GM18508 (cell line): ENCODE results near the gene TOM1L1.

Experiments used
- ATAC-seq: cut with Tn5 transposase; IDR thresholded peaks from one replicate; pipeline ENCODE4 v1.9.1; 2021; ENCODE audit warnings: moderate number of reproducible peaks; ENCODE audit not compliant: insufficient read depth, unreplicated experiment

The TOM1L1 gene

DNA sequence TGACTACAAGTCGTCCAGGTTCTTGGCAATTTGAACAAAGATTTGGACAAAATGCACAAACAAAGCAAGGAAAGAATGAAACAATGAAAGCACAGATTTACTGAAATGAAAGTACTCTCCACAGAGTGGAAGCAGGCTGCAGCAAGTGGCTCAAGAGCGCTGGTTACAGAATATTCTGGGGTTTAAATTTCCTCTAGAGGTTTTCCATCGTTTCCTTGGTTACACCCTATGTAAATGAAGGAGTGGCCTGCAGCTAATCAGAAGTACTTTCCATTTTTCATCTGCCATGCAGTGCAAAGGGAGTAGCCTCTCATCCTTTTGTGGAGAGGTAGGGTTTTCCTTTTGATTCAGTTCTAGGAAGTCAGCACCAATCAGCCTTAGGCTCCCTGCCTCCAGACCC, 79.7 kb downstream of the TOM1L1 start:
- no peak for ATAC-seq

DNA sequence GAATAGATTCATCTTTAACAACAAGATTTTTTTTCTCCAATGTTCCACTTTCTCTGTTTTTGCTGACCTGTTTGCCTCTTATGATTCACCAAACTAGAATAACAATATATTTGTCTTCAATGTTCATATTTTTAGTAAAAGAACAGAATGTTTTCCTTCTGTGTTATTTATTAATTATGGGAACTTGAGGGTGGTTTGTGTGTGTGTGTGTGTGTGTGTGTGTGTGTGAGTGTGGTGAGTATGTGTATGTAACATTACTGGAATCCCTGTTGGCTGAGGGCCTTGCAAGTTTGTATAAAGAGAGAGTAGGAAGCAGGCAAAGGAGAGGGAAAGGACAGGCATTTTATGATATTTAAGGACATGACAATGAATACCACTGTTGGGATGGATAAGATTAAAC, 81.7 kb downstream of the TOM1L1 start:
- ATAC-seq: no peak

DNA sequence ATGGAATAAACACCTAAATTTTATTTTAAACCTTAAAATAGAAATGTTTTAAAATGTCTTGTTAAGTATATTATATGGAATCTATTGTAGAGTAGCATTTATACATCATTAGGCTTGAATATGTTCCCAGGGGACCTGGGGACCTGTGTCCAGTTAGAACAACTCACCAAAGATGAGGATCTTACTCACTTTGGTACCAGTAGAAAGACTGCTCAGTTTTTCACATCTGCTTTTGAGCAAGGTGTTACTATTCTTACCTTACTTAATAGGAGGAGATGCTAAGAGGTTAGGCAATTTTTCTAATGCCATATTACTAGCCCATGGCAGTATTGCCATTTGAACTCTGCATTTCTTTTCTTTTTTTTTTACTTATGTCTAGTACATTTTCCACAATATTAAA, 82.6 kb downstream of the TOM1L1 start:
- no peak for ATAC-seq

DNA sequence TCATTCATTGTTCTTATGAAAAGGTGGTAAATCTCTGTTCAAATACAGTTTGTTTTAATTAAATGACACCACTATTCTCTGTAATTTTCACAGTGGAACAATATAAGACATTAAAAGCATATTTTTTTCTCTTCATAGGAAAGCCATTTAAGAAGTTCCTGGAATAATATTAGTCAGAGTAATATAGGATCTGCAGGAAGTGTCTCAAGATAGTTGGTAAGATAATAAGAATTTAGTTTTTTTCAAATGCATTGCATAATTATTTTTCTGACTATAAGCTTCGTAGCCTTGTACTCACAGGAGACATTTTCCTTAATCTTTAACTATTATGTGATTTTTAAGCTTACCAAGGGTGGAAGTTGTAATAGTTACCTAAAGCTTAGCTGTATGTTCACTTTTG, 84.8 kb downstream of the TOM1L1 start:
- ATAC-seq: no peak

DNA sequence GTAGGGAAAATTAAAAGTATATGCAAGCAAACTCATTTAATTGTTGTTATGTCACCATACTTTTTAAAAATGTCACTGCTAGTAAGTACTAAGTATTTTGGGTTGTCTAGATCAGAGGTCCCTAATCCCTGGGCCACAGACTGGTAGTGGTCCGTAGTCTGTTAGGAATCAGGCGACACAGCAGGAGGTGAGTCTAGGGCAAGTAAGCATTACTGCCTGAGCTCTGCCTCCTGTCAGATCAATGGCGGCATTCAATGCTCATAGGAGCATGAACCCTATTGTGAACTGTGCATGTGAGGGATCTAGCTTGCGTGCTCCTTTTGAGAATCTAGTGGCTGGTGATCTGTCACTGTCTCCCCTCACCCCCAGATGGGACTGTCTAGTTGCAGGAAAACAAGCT, 89.5 kb downstream of the TOM1L1 start:
- no peak for ATAC-seq

DNA sequence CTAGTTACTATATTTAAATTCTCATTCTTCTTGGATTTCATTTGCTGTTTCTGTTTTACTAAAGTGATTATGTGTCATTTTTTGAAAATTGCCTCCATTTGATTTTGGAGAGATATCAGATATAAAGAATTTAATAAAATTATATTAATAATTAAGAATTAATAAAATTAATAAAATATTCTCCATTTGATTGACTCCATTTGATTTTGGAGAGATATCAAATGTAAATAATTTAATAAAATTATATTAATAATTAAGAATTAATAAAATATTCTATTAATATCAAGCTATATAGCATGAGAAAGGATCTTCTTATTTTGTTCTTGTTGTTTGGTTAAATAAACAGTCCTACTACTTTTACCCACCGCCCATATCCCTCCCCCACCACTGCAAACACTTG, 90.9 kb downstream of the TOM1L1 start:
- no peak for ATAC-seq

DNA sequence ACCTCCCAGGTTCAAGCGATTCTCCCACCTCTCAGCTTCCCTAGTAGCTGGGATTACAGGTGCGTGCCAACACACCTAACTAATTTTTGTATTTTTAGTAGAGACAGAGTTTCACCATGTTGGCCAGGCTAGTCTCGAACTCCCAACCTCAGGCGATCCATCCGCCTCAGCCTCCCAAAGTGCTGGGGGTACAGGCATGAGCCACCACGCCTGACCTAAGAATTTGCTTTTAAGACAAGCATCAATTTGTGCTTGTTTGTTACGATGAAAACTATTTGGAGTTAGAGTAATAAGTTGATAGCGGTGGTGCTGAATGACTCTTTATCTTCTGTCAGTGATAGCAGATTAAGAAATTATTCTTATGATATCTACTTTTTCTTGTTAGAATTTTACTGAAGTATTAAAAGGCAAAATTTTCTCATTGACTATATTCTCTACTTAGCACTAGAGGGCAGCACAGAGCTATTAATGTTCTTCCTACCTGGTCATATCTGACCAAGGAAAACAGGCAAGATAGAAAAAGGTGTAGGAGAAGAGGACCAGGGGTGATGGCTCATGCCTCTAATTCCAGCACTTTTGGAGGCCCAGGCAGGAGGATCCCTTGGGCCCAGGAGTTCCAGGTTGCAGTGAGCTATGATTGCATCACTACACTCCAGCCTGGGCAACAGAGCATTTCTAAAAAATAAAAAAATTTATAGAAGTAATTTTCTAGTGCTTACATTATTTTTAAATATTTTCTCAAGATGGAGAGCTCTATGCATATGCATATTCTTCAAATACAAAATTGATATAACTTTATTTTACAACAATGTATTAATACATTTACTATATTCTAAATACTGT, 92.4 kb downstream of the TOM1L1 start:
- ATAC-seq: no peak

DNA sequence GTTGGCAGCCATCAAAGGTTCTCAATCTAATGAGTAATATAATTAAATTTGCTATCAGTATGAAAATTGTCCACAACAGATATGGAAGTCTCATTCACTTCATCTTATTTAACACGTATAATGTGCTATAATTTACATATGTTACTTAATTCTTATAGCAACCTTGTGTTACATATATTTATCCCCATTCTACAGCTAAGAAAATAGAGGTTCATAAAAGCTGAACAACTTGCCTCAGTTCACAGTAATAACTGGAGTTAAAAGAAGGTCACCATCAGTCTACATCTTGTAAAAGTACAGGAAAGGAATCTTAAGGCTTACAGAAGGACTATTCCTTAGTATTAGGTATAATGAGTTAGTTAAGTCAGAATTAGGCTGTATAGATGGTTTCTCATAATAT, 95.8 kb downstream of the TOM1L1 start:
- no peak for ATAC-seq

DNA sequence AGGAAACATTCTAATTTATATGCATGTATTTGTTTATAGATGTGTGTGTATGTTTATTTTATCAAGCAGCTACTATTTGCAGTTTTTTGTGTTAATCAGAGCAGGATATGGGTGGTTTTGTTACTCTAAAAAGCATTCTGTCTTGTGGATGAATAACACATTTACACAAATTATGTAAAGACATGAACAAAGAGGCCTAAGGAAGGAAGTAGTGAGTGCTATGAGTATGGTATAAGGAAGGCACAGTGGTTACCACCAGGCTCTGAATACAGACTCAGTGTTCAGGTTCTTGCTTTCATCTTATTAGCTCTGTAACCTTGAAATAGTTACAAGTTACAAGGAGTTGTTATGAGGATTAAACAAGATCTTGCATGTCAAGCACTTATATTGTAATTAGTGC, 101.8 kb downstream of the TOM1L1 start:
- ATAC-seq: no peak

DNA sequence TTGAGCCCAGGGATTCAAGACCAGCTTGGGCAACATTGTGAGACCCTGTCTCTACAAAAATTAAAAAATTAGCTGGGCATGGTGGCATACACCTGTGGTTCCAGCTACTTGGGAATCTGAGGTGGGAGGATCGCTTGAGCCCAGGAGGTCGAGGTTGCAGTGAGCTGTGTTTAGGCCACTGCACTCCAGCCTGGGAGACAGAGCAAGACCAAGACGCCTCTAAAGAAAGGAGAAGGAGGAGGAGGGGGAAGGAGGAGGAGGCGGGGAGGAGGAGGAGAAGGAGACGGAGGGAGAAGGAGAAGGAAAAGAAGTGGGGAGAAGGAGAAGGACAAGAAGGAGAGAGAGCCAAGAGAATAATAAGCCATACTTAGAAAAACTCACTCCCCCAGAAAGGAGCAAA, 103.8 kb downstream of the TOM1L1 start:
- ATAC-seq: no peak

DNA sequence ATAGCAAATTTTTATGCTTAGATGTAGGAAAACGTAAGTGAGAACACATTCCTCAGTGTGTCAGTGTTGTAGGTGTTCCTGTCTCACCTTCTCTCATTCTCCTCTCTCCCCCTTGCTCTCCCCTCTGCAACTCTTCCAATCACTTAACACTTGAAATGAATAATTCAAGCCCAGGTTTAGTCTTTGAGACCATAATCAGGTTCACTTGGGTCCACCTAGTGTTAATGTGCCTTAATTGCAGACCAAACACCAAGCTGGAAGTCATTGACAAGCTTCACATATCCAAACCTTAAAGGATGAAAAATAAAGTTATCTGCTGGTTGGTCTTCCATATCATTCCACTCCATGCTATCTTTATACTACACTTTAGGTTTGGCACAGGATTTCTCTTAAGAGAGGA, 104.9 kb downstream of the TOM1L1 start:
- peak; percentile 52 for ATAC-seq
